Measurements from ENCODE around the gene TMEM130.

DNA sequence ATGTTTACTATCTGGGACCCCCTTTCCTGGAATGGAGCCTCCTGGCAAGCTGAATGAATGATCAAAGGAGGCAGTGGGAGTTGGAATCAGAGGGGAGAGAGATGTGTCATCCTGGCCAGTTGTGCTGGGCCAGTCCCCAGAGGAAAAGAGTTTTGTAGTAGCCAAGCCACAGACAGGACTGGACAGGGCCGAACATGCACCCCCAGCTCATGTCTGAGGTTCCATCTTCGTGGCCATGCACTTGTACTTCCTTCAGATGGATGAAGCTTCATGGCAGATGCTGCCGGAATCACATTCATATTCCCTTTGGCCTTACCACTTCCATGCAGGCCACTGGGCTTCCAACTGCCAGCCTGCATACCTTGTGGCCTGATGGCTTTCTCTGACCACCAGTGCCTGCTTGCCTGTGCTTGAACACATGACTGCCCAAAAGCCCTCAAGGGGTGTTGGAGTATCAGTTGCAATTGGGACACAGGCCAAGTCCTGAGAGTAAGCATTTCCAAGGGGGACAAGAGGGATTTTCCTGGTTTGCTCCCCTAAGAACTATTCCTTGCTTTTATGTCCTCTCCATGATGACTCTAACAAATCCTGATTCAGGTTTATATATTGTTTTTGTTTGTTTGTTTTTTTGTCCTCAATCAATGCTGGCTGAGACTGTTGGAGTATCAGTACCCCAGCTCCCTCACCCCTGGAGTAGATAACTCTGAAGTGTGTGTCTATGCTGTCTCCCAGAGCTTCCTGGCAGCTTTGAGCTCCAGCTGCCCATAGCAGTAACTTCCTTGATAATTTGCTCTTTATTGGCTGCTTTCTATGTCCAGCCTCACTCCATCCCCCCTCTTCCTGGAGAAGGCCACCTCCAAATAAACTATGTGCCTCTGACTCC, 63.6 kb downstream of the TMEM130 start:
- TF ChIP-seq, protein P1, sequence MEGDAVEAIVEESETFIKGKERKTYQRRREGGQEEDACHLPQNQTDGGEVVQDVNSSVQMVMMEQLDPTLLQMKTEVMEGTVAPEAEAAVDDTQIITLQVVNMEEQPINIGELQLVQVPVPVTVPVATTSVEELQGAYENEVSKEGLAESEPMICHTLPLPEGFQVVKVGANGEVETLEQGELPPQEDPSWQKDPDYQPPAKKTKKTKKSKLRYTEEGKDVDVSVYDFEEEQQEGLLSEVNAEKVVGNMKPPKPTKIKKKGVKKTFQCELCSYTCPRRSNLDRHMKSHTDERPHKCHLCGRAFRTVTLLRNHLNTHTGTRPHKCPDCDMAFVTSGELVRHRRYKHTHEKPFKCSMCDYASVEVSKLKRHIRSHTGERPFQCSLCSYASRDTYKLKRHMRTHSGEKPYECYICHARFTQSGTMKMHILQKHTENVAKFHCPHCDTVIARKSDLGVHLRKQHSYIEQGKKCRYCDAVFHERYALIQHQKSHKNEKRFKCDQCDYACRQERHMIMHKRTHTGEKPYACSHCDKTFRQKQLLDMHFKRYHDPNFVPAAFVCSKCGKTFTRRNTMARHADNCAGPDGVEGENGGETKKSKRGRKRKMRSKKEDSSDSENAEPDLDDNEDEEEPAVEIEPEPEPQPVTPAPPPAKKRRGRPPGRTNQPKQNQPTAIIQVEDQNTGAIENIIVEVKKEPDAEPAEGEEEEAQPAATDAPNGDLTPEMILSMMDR (optimal IDR thresholded peaks at IDR 0.05 in 1 of 3, IDR thresholded peaks at IDR 0.05 in 1 of 3, conservative IDR thresholded peaks at IDR 0.05 in 1 of 3; ENCODE audit: extremely low read depth in 1 of 3, insufficient read depth in 2 of 3, low read length in 3 of 3) = no peak
- no peak for TF ChIP-seq EZH2 (IDR thresholded peaks at IDR 0.05; ENCODE audit: low read length)
